ENCODE results near the gene ZNF701.
A peak's percentile ranks its signal among the peaks of the same experiment; 100 is the strongest.
"Not testable (repeated sequence)": the region's sequence is repeated elsewhere in the genome, so short reads cannot be mapped to it uniquely, and the experiment has no call there.

The ZNF701 gene

GRCh38 chr19:52567921-52568320 is 2.2 kb upstream of the ZNF701 start:
- no peak for DNase-seq

DNA sequence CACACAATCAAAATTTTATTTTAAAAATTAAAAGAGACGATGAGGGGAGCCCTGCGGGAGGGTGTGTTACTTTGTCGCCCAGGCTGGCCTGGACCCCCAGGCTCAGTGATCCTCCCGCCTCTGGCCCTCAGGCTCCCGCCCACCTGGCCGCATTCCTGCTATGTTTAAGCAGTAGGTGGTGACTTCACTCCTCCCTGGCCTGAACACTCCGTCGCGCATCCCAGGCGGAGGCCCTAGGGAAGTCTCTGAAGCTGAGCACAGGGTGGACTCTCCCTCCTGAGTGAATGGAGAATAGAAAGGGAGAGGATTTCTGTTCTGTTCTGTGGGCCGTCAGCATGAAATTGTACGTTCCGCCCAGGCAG is 468 bp upstream of the ZNF701 start:
- DNase-seq: peak; percentile 61

DNA sequence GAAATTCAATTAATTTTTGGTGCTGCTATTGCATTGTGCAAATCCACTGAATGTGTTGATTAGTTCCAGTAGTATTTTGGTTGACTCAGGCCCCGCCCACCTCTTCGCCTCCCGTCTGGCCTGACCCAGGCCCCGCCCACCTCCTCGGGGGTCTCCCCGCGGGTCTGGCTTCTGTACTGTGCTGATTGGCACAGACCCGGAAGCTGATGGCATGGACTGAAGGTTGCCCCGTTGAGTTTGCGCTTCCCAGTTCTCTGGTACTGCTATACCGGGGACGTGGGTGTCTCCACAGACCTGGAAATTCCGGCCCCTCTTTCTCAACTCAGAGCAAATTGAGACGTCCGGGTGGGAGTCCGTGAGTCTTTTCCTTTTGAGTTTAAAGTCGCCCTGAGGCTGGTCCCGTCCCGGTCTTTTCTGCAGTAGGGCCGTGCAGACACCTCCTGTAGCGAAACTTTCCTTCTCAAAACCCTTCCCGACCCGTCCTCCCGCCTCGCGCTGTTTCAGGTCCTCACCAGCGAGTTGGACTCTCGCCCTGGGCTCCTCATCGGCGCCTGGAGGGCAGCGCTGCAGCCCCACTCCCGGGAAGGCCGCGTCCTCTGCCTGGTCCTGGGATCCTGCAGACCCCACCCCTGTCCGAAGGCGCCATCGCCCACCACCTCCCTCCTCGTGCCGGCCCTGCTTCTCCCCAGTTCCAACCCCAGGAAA is 14.8 kb downstream of the ZNF701 start:
- no peak for DNase-seq

DNA sequence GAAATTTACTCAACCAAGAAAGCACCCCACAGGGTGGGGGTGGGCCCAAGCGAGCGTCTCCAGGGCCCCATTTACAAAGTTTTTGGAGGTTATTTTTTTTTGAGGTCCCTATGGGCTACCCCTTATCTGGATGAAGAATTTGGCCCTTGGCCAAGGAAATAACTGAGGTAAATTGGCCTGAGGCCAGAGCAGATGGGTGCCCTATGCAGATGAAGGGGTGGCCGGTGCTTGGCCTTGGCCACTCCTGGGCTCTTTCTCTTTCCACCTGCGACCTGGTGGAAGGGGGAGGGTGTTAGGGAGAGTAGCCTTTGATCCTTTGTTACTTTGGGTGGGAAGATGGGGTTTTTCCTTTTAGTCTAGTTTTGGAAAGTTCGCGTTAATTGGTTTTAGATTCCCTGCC is 15.5 kb downstream of the ZNF701 start:
- DNase-seq: no peak

DNA sequence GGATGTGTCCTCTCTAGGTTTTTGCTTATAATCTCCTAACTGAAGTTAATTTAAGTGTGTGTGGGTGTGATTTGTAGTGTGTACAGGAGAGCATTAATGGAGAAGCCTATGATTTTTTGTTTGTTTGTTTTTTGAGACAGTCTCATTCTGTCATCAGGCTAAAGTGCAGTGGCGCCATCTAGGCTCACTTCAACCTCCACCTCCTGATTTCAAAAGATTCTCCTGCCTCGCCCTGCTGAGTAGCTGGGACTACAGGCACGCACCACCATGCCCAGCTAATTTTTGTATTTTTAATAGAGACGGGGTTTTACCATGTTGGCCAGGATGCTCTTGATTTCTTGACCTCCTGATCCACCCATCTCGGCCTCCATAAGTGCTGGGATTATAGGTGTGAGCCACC is 20.6 kb downstream of the ZNF701 start:
- no peak for DNase-seq

DNA sequence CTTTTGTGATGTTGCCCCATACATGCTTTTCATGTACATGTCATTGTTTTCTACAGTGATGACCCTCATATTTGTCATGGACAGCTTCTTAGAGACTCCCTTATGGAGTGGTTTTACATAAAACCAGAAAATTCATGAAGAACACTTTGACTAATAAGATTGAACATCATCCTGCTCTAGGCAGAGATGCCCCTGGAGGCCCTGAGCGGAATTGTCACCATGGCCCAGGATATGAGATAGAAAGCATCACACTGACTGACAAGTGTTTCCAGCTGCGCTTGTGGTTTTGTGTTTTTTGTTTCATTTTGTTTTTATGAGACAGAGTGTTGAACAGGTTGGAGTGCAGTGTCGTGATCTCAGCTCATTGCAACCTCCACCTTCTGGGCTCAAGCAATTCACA is 22.2 kb downstream of the ZNF701 start:
- DNase-seq: no peak

DNA sequence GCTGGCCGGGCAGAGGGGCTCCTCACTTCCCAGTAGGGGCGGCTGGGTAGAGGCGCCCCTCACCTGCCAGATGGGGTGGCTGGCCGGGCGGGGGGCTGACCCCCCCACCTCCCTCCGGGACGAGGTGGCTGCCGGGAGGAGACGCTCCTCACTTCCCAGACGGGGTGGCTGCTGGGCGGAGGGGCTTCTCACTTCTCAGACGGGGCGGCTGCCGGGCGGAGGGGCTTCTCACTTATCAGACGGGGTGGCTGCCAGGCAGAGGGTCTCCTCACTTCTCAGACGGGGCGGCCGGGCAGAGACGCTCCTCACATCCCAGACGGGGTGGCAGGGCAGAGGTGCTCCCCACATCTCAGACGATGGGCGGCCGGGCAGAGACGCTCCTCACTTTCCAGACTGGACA is 23.4 kb downstream of the ZNF701 start:
- DNase-seq: not testable (repeated sequence)

- no peak for DNase-seq
Observed at GRCh38 chr19:52599241-52599640, 29.2 kb downstream of the ZNF701 start.

GRCh38 chr19:52600639-52601024 is 30.5 kb downstream of the ZNF701 start:
- DNase-seq: no peak

GRCh38 chr19:52601025-52601973 is 31.2 kb downstream of the ZNF701 start:
- peak; percentile 87 for DNase-seq

GRCh38 chr19:52601974-52602366 is 31.9 kb downstream of the ZNF701 start:
- DNase-seq: peak; percentile 14

DNA sequence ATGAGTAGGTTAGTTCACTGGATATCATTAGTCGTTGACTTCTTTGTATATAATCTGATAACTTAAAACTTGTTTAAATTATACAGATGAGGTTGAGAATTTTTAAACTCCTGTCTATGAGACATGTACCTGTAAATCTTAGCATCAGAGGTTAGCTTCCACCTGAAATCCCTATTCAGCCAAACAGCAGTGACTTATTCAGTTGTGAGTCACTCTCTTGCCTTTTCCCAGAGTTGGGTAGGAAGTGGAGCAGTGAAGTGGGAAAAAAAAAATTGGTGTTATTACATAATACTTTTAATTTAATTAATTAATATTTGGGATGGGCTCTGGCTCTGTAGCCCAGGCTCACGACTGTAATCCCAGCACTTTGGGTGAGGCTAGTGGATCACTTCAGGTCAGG is 32.9 kb downstream of the ZNF701 start:
- no peak for DNase-seq

- no peak for DNase-seq
Observed at GRCh38 chr19:52603558-52604207, 33.6 kb downstream of the ZNF701 start.

GRCh38 chr19:52613299-52613906 is 43.3 kb downstream of the ZNF701 start:
- DNase-seq: no peak

DNA sequence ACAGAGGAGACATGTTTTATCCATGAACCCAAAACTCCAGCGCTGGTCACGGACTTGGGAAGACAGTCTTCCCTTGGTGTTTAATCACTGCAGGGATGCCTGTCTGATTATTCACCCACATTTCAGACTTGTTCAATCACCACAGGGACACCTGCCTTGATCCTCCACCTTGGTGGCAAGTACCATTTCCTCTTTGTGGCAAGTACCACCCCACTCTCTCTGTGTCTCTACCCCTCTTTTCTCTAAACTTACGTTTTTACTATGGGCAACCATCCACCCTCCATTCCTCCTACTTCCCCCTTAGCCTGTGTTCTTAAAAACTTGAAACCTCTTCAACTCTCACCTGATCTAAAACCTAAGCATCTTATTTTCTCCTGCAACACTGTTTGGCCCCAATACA is 51.3 kb downstream of the ZNF701 start:
- no peak for DNase-seq

DNA sequence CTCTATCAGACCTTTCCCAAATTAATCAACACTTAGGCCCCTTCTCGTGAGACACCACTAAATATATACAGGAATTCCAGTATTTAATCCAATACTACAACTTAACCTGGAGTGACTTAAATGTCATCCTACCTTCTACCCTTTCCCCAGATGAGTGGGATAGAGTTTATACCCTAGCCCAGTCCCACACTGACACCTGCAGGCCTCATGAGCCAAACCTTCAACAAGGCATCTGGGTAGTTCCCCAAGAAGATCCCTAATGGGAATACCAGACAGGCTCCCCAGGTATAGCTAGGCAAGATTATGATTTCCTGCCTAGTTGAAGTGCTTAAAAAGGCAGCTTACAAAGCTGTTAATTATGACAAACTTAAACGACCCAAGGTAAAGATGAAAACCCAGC is 52.2 kb downstream of the ZNF701 start:
- DNase-seq: no peak

DNA sequence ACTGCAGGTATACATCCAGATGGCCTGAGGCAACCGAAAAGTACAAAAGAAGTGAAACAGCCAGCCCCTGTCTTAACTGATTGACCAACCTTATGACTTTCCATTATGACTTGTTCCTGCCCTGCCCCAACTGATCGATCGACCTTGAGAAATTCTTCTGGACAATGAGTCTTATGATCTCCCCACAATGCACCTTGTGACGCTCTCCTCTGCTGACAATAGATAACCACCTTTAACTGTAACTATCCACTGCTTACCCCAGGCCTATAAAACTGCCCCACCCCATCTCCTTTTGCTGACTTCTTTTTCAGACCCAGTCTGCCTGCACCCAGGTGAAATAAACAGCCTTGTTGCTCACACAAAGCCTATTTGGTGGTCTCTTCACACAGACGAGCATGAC is 56.8 kb downstream of the ZNF701 start:
- no peak for DNase-seq

GRCh38 chr19:52627441-52627840 is 57.4 kb downstream of the ZNF701 start:
- not testable (repeated sequence) for DNase-seq

DNA sequence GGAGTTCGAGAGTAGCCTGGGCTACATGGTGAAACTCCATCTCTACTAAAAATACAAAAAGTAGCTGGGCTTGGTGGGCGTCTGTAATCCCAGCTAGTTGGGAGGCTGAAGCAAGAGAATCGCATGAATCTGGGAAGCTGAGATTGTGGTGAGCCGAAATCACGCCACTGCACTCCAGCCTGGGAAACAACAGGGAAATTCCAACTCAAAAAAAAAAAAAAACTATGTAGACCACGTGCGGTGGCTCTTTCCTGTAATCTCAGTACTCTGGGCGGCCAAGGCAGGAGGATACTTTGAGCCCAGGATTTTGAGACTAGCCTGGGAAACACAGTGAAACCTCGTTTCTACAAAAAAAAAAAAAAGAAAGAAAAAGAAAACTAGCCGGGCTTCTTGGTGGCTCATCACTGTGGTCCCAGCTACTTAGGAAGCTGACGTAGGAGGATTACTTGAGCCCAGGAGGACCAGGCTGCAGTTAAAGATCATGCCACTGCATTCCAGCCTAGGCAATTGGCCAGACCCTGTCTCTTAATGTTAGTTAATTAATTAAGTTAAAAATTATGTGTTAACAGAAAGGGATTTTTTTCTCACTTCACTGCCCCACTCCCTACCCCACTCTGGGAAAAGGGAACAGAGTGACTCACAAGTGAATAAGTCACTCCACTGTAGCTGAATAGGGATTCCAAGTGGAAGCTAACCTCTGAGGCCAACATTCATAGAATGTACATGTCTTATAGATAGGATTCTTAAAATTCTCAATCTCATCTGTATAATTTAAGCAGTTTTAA is 65.9 kb downstream of the ZNF701 start:
- DNase-seq: no peak

Measured in NCI-H526 treated with DMSO at 0.1 percent for 48 hours (cell line).